Stimulated activated naive CD8-positive, alpha-beta T cell treated with anti-CD3 and anti-CD28 coated beads, Interleukin-15, Interleukin-2, amounts not matched to agents 100 U/mL and 50 U/mL, for 24 hours (primary cell): ENCODE results near the gene S100A13.
"Not testable (repeated sequence)": the region's sequence is repeated elsewhere in the genome, so short reads cannot be mapped to it uniquely, and the experiment has no call there.

Experiments
- ATAC-seq: fragments of 150-1000 bp; cut with Tn5 transposase; one replicate; pipeline ENCODE4 v1.10.0; 2021
- DNase-seq: peaks from one replicate; pipeline ENCODE4 v3.0.0; 2021

The S100A13 gene

DNA sequence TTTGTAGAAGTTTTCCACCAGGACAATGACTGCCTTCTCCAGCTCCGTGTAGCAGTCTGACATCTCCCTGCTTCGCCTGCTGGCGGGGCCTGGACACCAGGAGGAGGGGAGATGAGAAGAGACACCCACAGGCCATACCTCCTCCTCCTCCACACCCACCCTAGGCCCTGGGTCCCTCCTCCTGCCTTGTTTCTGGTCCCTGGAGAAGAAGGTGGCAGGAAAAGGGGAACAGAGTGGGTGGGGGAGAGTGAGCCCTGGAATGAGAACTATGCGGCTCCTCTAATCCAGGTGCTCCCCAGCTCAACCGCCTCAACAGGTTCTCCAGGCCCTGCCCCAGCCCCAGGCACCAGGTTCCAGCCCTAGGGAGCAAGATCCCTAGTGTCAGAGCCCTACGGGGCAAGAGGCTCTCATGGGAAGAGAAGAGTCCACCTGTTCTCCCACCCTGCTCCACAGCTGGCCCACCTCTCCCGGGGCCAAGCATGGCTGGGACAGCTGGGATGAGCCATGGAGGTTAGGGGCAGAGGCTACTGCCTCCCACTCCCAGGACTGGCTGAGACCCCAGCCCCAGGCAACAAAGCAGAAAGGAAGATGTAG is 19.1 kb downstream of the S100A13 start:
- no peak for DNase-seq
- no peak for ATAC-seq

DNA sequence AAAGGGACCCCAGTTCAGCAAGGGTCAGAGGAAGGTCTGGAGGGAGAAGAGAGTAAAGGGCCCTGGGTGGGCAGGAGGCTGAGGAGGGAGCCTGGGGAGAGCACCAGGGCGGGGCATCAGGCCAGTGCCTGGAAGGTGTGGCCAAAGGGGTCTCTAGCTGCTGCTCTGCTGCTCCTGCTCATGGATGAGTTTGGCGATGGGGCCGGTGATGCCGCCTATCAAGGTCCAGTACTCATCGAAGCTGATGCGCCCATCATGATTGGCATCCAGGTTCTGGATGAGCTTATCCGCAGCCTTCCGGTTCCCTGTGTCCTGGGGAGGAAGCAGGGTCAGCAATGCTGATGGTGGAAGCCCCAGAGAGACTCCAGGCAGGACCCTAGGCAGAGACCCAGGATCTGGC is 19.9 kb downstream of the S100A13 start:
- DNase-seq = no peak
- no peak for ATAC-seq

DNA sequence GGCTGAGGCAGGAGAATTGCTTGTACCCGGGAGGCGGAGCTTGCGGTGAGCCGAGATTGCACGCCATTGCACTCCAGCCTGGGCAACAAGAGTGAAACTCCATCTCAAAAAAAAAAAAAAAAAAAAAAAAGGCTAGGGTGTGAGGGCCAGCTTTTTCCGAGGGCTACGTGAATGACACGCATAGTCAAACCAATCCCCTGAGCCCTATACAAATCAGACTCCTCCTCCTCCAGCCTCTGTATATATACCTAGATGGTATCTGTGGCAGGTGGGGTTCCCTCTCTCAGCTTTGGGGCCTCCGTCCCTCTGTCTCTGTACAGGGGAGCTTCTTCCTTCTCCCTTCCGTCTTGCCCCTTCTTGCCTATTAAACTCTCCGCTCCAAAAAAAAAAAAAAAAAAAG is 21.1 kb downstream of the S100A13 start:
- no peak for ATAC-seq
- no peak for DNase-seq

DNA sequence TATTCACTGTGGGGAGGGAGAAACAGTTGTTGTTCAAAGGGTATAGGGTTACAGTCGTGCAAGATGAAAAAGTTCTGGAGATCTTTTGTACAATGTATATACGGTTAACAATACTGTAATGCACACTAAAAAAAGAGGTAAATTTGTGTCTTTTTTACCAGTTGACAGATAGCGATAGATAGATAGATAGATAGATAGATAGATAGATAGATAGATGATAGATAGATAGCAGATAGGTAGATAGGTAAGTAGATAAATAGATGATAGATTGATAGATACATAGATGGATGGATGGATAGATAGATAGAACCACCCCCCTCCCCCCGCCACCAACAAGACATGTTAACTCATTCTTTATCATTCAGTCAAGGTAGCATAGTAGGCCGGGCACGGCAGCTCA is 24.6 kb downstream of the S100A13 start:
- no peak for DNase-seq

DNA sequence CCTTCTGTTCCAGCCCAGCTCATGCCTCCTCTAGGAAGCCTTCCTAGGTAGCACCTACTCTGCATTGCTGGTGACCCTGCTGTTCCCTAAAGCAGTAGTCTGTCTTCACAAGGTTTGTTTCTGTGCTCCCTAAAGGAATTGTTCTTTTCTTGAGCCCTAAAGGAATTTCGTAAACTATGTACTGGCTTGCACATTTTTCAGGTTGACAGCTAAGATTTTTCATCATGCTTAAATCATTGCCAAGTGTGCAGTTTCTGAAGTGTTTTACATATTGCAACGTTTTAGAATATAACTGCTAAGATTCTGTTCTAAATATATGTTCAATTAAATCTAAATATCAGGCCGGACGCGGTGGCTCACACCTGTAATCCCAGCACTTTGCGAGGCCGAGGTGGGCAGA is 27.5 kb downstream of the S100A13 start:
- ATAC-seq (no peak), DNase-seq (no peak)

More for the DNA sequence above, 24.6 kb downstream of the S100A13 start:
- ATAC-seq = no peak

DNA sequence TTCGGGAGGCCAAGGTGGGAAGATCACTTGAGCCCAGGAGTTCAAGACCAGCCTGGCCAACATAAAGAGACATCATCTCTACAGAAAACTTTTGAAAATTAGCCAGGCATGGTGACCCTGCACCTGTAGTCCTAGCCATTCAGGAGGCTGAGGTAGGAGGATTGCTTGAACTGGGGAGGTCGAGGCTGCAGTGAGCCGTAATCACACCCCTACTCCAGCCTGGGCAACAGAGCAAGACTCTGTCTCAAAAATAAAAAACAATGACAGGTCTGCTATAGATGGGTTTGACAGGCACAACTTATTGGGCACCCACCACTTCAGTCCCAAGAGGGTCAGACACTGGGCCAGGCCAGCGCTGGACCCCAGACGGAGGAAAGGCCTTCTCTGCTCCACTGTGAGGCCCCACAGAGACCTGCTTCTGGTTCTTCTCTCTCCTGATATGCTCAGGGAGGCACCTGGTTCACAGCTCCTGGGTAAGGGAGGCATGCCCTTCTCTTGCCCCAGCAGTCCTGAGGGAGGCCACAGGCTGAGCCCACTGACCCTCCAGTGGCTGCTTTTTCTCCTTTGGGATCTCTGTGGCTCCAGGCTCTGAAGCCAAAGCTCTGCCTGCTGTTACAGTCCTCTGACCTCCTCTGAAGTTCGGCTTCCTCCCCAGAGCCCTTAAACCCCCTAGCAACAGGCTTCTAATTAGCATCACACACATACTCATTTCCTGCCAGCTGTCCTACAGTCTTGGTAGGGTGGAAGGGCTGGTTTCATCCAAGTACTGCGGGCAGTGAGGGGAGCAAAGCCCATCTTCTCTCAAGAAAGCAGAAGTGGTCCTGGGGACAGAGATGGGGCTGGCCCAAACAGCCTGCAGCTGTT is 28.8 kb downstream of the S100A13 start:
- DNase-seq (peak; percentile 22), ATAC-seq (peak; percentile 83)

DNA sequence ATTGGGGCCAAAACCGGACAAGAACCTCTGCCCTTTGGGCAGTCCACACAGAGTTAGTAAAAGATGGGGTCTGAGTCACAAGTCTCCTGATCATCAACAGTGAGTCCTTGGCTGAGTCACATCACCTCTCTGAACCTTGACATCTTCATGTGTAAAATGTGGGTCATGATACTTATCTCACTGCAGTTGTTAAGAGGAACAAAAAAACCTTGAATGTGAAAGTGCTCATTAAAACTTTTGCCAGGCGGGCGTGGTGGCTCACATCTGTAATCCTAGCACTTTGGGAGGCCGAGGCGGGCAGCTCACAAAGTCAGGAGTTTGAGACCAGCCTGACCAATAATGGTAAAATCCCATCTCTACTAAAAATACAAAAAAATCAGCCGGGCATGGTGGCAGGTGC is 30.1 kb downstream of the S100A13 start:
- DNase-seq = no peak
- ATAC-seq = peak; percentile 90

DNA sequence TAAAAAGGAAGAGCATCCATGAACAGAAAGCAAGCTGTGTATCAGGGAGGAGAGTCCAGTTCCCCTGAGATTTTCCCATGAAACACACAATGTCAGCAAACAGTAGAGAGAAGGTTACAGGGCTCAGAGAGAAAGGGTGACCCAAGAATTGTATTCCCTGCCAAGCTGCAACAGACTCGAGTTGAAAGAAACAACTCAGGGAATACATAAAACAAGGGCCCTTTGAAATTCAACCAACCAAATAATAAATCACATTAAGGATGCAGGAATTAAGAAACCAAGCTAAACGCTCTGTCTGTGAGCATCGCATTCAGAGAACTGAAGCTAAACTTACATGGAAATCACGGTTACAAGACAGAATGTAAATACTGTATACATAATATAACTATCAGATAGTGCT is 34.6 kb downstream of the S100A13 start:
- ATAC-seq = no peak

DNA sequence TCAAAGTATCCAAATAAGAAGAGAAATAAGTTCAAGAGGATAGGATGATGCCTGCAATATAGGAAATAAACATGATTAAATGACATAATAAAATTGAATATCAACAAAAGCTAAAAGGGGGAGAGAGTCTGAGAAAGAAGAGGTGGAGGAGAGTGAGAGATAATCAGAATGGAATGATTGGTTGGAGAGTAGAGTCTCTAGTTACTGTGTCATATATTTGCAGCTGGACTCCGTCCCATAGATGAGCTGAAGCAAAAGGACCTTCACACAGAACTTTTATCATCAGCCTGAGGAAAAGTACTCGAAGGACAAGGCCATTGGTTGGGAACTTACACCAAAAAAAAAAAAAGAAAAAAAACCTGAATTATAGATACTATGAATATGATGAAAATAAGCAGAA is 38.8 kb downstream of the S100A13 start:
- no peak for ATAC-seq
- no peak for DNase-seq

More for the DNA sequence above, 34.6 kb downstream of the S100A13 start:
- DNase-seq = no peak

DNA sequence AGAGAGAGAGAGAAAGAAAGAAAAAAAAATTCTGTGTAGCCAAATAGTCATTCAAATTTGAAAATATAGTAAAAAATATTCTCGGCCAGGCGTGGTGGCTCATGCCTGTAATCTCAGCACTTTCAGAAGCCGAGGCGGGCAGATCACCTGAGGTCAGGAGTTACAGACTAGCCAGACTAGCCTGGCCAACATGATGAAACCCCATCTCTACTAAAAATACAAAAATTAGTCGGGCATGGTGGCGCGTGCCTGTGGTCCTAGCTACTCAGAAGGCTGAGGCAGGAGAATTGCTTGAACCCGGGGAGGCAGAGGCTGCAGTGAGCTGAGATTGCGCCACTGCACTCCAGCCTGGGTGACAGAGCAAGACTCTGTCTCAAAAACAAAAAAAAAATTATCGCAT is 39.3 kb downstream of the S100A13 start:
- not testable (repeated sequence) for DNase-seq

DNA sequence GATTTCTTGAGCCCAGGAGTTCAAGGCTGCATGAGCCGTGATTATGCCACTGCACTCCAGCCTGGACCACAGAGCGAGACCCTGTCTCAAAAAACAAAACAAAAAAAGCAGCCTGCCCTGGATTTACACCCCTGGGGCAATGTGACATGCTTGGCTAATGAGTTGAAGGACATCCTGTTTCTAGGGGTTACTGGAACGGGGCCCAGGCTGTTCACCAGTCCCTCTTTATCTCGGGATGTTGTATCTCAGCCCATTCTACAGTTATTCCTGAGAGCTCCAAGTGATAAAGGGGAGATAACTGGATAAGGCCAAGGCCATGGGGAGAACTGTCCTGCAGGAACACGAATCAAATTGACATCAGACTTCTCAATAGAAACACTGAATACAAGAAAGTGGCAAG is 40.0 kb downstream of the S100A13 start:
- DNase-seq (no peak), ATAC-seq (no peak)

More for the DNA sequence above, 39.3 kb downstream of the S100A13 start:
- ATAC-seq = not testable (repeated sequence)

DNA sequence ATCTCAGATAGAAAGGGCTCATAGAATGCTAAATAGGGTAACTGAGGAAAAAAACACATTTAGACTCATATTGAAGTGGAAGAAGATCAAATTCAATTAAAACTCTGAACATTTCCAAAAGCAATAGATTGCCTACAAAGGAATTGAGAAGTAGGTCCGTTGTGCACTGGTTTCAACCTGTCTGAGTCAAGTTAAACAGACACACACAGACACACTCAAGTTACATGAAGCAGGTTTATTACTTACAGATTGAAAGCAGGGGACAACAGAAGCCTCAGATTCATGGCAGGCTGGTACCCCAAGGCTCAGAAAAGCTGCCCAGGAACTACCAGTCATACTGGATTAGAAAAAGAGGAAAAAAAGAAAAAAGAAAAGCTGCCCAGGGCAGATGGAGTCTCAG is 41.0 kb downstream of the S100A13 start:
- ATAC-seq = no peak
- no peak for DNase-seq

DNA sequence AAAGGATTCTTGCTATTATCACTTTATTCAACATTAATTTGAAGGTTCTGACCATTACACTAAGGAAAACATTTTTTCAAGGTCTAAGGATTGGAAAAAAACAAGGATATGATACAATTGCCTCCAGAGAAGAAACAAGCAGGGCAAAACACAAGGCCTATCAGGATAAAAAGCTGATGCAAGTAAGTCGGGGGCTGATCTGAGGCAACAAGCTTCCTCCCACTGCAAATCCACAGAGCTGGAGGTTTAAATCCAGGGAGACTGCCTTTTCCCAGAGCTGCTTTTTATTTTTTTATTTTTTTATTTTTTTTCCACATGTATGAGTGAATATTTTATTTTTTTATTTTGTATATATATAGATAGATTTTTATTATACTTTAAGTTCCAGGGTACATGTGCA is 42.3 kb downstream of the S100A13 start:
- no peak for DNase-seq
- no peak for ATAC-seq

DNA sequence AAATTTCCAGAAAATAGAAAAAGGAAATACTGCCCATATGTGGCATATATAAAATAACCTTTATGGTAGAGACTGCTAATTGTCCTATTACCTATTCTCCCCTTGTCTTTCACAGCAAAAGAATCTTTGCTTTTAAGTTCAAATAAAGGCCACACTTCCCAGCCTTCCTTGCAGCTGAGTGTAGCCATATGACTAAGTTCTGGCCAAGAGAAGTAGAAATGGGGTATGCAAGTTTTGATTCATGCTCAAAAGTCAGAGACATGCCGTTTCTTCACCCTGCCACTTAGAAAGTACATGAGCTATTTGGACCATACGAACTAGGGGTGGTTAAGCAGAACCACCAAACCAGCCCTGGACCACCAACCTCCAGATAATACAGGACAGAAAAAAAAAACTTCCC is 43.3 kb downstream of the S100A13 start:
- DNase-seq (no peak), ATAC-seq (no peak)

DNA sequence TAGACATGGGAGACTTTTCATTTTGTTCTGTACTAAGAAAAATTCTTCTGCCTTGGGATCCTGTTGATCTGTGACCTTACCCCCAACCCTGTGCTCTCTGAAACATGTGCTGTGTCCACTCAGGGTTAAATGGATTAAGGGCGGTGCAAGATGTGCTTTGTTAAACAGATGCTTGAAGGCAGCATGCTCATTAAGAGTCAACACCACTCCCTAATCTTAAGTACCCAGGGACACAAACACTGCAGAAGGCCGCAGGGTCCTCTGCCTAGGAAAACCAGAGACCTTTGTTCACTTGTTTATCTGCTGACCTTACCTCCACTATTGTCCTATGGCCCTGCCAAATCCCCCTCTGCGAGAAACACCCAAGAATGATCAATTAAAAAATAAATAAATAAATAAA is 43.8 kb downstream of the S100A13 start:
- ATAC-seq = not testable (repeated sequence)

DNA sequence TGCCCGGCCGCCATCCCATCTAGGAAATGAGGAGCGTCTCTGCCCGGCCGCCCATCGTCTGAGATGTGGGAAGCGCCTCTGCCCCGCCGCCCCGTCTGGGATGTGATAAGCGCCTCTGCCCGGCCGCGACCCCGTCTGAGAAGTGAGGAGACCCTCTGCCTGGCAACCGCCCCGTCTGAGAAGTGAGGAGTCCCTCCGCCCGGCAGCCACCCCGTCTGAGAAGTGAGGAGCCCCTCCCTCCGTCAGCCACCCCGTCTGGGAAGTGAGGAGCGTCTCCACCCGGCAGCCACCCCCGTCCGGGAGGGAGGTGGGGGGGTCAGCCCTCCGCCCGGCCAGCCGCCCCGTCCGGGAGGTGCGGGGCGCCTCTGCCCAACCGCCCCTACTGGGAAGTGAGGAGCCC is 44.5 kb downstream of the S100A13 start:
- not testable (repeated sequence) for DNase-seq, ATAC-seq

More for the DNA sequence above, 43.8 kb downstream of the S100A13 start:
- DNase-seq = not testable (repeated sequence)

DNA sequence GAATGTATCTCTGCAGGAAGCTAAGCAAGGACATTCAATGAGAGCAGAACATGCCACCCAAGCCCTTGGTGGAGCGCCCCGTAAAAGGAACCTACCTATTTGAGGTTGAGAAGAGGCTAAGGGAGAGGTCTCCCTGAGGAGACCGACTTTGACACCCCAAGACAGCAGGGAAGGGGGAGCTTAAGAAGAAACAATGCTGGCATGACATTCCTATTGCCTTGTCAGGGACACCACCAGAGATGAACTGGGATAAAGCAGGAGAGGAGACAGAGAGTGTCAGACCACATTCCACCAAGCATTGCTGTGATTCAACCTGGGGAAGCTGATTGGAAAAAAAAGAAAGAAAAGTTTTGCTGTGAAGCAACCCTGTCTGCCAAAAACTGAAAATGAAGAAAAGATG is 48.4 kb downstream of the S100A13 start:
- ATAC-seq = no peak
- DNase-seq = no peak

DNA sequence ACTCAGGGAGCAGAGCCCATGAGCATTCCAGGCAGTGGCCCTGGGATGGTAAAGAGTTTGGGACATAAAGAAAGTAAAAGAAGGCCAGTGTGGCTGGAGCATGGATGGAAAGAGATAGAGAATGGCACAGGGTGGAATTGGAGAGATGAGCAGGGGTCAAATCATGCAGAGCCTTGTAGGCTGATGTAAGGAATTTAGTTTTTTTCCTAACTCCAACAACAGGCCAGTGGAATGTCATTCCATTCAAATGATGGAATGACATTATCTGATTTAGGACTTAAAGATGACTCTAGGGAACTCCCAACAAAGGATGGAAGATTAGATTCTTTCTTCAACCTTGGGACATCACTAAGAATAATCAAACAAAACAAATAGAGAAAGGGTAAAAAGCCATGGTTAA is 48.8 kb downstream of the S100A13 start:
- ATAC-seq (no peak), DNase-seq (no peak)

DNA sequence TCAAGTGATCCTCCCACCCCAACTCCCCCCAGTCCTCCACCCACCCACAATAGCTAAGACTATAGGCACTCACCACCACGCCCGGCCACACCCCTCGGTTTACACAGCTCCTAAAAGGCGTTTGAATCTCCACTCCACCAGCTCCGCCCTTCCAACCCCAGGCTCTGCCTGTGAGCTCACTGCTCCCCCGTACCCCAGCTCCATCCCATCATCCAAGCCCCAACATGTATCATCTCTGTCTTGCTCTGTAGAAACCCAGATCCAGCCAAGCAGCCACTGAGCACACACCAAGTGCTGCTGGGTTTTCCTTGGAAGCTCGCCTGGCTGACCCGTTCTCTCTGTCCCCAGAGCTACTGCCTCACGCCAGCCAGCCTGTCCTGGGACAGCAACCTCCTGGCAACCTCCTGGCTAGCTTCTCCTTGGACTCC is 49.7 kb downstream of the S100A13 start:
- DNase-seq = no peak
- ATAC-seq = no peak

DNA sequence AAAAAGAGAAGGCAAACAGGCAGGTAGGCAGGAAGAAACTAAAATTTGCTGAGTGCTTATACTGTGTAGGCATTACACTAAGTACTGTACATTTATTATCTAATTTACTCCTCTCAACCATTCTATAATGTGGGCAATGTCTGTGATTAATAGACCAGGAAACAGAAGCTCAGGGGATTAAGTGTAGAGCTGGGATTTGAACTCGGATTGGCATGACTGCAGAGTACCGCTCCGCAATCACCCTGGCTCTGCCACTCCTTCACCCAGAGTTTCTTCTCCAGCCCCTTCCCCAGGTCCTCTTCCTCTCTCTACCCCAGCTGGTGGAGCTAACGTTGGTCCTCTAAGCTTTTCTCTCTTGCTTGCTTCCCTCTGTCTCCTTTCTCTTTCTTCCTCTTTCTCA is 50.2 kb downstream of the S100A13 start:
- ATAC-seq (no peak), DNase-seq (no peak)

DNA sequence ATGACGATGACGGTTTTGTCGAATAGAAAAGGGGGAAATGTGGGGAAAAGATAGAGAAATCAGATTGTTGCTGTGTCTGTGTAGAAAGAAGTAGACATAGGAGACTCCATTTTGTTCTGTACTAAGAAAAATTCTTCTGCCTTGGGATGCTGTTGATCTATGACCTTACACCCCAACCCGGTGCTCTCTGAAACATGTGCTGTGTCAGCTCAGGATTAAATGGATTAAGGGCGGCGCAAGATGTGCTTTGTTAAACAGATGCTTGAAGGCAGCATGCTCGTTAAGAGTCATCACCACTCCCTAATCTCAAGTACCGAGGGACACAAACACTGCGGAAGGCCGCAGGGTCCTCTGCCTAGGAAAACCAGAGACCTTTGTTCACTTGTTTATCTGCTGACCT is 51.8 kb downstream of the S100A13 start:
- DNase-seq = not testable (repeated sequence)

DNA sequence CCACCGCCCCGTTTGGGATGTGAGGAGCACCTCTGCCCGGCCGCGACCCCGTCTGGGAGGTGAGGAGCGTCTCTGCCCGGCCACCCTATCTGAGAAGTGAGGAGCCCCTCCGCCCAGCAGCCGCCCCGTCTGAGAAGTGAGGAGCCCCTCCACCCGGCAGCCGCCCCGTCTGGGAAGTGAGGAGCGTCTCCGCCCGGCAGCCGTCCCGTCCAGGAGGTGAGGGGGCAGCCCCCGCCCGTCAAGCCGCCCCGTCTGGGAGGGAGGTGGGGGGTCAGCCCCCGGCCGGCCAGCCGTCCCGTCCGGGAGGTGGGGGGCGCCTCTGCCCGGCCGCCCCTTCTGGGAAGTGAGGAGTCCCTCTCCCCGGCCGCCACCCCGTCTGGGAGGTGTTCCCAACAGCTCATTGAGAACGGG is 52.2 kb downstream of the S100A13 start:
- ATAC-seq = not testable (repeated sequence)

More for the DNA sequence above, 51.8 kb downstream of the S100A13 start:
- not testable (repeated sequence) for ATAC-seq

DNA sequence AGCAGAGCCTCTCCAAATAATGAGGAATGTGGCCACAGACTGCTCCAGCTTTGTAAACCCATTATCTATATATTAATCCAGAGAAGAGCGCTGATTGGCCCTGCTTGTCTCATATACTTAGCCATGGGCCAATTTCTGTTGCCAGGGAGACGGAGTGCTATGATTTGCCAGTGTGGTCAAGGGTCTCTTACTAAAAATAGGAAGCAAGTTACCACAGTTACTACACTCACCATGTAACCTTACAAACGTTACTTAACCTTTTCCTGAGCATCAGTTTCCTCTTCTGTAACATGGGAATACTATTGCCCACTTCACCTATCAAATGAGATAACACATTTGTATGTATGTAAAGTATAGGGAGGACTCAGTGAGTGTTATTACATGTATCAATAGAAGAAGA is 54.0 kb downstream of the S100A13 start:
- DNase-seq (no peak), ATAC-seq (no peak)

More for the DNA sequence above, 52.2 kb downstream of the S100A13 start:
- DNase-seq = not testable (repeated sequence)
